HG02642 (cell line): ENCODE results near the gene ABCA1.
"Not testable (repeated sequence)": the region's sequence is repeated elsewhere in the genome, so short reads cannot be mapped to it uniquely, and the experiment has no call there.

ENCODE experiments used
- ATAC-seq: cut with Tn5 transposase; IDR thresholded peaks from one replicate; pipeline ENCODE4 v1.9.1; 2021; ENCODE audit warnings: mild to moderate bottlenecking; ENCODE audit not compliant: unreplicated experiment, poor library complexity

Gene ABCA1

DNA sequence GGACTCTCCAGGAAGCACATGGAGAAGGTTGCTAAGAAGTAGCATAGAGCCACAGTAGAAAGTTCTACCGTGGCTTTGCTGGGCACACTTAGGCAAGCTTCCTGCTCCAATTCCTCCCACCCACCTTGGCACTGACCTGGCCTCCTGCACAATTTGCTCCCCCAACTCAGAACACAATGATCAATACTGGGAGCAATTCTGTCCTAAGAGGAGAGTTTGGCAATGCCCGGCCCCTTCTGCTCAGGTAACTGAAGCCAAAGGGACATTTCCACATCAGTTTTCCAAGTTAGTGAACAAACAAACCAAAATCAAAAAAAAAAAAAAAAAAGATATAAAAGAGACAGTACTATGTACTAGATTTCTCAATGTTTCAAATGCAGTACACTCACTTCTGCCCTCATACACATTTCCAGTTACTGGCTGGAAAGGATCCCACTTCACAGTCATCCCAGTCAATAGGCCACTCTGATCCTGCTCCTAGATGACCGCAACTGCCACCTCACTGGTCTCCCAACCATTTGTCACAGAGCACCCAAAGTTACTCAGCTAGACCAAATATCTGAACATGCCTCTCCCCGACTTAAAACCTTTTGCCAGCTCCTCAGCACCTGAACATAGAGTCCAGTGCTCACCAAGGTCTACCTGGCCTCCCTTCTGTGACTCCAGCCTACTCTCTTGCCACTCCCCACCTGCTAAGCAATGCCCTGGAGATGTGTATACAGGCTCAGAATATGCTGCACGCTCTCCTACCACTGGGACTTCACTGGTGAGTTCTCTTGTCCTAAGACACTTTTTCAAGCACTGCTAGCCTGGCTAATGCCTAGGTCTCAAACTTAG lies 21.3 kb downstream of the ABCA1 start:
- ATAC-seq: no peak

DNA sequence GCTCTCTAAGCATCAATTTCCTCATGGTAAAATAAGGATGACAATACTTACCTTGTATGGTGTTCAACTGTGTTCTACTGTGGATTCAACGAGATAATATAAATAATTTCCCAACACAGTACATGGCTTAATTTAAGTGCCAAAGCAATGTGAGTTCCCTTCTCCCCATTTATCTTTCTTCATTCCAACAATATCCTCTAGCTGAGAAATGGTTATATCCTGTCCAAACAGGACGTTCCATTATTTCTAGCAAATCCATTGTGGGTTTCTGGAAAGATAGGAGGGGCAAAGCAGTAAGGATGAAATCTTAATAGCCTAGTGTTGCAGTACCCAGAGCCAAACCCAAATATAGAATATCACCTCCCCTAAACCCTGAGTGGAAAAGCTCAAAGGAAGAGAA lies 22.0 kb downstream of the ABCA1 start:
- ATAC-seq: no peak

DNA sequence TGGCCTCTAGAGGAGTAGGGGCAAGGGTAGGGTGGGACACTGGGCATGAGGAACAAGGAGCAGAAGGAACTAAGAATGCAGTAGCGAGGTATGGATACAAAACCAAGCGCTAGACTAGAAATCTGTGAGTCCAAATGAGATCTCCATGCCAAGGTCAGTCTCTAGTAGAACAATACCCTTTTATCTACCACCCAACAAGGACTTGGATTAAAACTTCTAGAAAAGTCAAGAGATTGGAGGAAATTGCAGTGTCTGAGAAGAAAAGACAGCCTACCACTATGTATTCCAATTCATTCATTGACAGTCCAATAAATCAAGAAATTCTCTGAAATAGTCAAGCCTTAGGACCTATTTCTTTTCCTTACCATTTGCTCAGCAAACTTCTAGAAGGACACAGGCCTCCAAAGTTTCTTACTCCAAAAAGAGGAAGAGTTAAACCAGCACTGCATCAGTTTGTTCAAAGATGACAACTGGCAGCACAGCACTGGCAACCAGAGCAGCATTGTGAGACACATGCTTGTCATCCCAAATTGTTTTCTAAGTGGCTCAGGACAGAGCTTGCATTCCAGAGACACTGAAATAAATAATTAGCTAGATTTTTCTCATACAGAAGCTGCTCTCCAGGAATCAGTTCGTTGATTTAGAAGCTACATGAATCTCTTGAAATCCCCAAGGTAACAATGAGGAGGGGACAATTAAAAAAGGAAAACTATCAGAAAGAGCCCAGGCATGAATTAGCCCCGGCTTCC lies 22.6 kb downstream of the ABCA1 start:
- no peak for ATAC-seq

DNA sequence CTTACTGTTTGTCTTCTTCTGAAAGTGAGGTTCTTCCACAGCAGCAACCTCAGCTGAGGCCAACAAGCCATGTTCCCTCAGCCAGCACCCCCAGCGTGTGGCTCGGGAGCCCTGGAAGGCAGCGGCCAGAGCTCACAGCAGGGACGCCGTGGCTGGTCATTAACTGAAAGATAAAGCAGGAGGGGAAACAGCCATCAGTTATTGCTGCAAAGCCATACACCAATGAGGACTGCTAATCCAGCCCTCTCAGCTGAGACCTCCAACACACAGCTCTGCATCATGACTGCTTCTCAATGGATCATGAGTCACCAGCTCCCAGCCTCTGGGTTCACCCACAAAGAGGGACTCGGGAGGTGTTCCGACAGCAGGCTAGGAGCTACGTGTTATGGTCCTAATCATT lies 24.3 kb downstream of the ABCA1 start:
- ATAC-seq: no peak

DNA sequence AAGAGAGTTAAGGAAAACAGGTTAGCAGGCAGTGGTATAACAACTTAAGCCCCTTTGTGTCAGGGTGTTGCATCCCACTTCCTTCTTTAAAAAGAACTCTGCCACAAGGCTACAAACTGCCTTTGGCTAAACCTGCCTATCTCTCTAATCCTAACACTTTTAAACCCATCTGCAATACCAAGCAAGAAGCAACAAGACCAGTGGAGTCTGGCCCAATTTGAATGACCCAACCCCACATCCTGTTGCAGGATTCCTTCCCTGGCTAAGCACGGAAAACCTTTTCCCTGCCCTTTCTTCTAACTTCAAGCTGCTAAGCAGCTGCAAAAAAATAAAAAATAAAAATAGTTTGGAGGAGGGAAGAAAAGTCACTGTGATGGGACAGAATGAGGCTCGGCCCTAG lies 27.1 kb downstream of the ABCA1 start:
- ATAC-seq: no peak

DNA sequence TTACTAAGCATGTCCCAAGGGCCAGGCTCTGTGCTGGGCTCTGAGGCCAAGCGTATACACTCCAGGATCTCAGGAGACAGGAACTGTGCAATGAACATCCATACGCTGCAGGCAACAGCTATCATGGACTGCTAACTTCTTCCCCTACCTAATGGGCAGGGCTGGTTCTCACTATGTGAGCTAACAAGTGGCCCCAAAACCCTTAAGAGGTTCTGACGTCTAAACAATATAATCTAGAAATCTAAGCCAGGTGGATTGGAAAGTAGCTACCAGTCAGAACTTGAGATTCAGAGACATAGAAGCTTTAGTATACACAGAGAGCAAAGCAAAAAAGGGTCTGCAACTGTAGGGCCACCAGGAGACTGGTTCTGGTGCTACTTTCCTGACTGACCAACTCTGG lies 27.6 kb downstream of the ABCA1 start:
- ATAC-seq: no peak

DNA sequence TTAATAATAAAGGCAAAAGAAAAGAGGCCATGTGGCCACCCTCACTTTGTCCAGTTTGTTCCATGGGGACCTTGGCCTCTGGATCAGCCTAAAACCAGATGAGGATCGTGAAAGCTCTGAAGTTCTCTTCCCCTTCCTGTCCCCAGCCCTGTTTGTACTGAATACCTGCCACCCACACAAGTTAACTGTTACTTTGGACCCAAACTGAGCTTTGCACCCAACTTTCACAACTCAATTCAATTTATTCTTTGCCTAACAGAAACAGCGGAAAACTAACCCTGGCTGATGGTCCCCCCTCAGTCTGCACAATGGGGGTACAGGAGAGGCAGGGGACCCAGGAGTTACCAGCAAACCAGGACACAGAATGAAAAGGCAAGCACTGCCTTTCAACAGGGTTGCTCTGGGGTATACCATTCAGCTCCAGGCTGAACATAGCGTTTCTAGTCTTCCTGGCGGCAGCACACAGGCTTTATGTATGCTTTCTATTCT lies 28.2 kb downstream of the ABCA1 start:
- no peak for ATAC-seq

DNA sequence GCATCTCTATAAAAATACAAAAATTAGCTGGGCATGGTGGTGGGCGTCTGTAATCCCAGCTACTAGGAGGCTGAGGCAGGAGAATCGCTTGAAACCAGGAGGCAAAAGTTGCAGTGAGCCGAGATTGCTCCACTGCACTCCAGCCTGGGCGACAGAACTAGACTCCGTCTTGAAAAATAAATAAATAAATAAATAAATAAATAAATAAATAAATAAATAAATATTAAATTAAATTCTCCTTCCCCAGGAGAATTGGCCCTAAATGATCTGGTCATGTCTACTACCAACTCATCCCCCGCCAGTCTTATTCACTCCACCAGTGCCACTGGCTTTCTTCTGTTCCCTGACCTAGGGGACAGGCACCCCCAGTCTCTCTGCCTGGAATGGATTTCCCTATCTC lies 29.6 kb downstream of the ABCA1 start:
- ATAC-seq: not testable (repeated sequence)

DNA sequence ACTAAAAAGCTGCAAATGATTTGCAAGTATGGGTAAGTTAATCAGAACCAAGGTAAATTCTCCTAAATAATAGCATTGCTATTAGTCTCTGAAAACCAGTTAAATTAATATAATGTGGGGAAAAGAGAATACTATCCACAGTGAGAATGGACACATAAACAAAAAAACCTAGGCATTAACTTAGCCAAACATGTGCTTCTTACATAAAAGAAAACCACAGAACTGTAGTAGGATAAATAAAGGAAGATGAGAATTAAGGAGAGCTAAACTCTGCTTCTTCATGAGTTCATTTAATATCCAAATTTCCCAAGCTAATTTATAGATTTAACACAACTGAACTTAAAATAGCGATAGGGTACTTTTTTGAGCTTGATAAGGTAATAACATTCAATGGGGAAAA lies 31.8 kb downstream of the ABCA1 start:
- no peak for ATAC-seq

DNA sequence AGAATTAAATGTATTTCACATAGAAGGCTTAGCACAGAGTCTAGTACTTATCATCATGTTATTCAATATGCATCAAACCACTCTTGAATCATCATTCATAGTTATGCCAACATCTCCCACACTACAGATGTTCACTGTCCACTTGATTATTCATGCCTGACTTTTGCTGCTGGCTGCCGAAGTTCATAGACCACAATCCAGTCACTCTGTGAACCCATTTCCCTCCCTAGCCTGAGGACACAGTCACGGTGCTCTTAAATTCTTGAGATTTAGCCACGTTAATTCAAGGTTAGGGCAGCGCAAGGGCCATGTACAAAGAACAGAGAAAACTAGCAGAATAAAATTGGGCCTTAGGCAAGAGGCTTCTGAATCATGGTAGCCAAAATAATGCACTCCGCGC lies 32.4 kb downstream of the ABCA1 start:
- no peak for ATAC-seq

DNA sequence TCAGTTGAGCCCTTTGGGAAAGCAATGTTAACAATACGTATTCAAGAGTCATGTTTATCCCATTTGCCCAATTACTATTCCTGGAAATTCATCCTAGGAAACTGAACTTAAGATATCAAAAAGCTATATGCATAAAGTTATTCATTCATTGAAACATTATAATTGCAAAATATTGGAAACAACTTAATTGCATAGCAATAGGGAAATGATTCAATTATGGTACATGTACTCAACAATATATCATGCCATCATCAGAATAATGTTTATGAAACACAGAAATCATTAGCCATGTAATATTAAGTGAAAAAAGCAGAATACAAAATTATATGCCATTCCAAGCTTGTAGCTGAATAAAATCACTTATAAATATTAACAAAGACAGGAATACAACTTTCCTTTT lies 35.3 kb downstream of the ABCA1 start:
- no peak for ATAC-seq

DNA sequence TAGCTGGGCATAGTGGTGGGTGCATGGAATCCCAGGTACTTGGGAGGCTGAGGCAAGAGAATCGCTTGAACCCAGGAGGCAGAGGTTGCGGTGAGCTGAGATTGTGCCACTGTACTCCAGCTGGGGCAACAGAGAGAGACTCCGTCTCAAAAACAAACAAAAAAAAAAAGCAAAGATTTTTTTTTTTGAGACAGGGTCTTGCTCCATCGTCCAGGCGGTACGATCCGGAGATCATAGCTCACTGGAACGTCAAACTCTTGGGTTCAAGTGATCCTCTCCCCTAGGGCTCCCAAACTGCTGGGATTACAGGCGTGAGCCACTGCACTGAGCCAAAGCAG lies 37.6 kb downstream of the ABCA1 start:
- ATAC-seq: no peak

DNA sequence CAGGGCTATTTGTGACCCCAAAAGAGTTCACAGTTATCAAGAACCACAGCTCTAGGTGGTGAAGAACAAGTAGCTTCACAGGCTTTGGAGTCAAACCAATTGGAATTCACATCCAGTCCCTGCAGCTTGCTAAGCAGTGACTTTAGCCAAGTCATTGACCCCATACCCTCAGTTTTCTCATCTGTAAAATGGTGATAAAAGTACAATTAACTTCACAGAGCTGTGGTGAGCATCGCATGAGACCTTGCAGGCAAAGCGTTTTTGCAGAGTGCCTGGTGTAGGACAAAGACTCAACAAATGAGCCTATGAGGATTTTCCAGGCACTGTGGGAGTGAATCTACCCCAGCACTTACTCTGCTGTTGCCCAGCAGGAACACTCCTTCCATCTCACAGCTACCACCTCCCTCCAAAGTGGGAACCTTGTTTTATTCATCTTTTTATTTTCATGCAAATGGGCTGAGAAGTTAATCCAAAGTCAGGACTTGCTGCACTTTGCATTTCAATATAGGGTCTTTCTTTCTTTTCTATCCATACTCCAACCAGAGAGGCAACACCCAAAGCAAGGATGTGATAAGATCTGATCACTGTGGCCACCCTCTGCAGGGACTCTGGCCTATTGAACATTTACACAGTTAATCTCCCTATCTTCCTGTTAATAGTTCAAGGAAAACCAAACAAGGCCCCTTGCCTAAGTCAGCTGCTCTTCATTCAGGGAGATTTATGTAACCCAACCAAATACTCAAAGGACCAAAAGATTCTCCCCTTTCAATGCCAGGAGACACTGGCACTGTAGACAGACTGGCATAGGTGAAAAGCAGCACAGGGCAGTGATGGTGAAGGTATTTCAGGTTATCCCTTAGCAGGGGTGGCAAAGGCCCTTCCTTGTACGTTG lies 41.9 kb downstream of the ABCA1 start:
- ATAC-seq: no peak

DNA sequence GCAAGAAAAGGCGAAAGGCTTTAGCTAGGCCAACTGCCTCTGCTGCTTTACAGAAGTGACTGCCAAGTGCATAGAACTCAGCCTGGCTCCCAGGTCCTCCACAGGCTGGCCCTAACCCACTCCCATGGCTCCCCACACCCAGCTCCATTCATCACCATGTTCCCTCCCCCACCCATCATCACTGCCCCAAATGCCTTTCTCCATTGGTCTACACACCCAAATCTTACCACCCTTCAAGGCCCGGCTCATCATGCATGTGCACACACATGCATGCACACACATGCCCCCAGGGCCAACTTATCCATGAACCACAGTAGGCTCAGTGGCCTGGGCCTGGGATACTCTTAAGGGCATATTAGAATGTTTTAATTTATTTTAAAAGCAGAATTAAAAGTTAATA lies 44.8 kb downstream of the ABCA1 start:
- ATAC-seq: no peak

DNA sequence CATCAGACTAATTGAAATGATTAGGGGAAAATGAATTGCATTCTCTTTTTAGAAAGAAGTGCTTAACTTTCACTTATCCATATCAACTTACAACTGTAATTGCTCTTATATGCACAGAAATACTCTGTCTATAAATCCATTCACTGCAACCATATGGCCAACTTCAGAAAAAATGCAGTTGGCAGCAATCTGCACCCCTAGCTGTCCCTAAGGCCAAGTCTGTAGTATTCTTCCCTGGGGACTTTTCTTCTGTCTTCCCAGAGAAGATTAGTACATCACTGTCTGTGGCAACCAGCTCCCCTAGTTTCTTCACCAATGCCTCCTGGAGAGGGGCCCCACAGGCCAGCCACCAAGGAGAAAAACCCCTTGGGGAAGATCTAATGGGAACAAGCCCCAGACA lies 45.4 kb downstream of the ABCA1 start:
- ATAC-seq: no peak

DNA sequence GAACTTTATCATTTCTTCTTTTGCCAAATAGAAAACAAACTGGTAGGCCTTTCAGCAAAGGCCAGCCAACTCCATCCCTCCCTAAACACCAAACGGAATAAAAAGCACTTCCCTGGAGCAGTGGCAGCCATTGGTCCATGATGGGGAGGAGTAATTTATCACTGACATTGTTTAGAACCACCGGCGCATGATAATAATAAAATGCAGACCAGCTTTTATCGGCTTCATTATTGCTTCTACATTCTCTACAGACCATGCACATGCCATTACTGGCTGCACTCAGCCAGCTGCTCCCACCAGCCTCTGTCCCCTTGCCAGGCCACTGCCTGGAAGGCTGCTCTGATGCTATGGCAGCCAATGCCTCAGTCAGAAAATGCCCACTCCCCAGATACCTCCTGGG lies 45.9 kb downstream of the ABCA1 start:
- ATAC-seq: no peak

DNA sequence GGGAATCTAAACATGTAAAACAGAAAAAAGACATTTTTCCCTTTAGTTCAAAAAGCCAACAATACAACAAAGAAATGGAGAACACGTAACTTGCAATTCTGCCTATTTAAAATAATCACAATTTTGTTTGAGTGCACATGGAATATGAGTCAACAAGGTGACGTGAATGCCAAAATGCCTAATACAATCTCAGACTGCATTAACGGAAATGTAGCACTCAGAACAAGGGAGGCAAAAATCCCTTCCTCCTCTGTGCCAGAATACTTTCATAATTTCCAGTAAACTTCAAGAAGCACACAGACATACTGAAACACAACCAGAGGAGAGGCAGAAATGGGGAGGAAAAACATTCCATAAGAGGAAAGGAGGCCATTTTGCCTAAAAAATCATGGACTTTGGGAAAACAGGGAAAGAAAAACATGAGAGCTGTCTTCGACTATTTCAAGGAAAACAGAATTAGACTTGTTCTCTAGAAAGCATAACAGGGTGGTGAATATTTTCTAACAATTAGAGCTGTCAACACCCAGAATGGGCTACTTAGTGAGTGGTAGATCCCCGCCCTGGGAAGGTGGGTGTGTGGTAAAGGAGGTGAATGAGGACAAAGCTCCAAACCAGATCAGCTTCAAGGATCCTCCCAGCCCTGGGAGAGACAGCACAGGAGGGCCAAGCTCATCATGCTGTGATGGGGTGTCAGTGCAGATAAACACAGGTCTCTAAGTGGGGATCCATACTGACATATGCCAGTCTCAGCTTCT lies 48.2 kb downstream of the ABCA1 start:
- ATAC-seq: no peak

DNA sequence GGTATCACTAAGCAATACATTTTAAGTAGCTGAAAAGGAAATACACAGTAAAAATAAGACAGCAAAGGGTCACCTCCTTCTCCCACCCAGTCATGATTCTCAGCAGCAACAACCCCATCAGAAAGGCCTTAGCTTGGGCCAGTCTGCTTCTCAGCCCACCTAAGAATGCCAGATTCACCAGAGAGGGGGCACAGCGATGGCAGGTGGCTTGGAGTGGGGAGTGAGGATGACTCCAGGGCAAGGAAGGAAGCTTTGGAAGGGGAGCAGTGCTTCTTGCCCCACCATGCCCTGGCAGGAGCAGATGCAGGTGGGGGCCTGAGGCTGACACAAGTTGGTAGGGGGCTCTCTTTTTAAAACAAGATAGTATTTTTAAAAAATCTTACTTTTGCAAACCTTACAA lies 51.4 kb downstream of the ABCA1 start:
- ATAC-seq: no peak

DNA sequence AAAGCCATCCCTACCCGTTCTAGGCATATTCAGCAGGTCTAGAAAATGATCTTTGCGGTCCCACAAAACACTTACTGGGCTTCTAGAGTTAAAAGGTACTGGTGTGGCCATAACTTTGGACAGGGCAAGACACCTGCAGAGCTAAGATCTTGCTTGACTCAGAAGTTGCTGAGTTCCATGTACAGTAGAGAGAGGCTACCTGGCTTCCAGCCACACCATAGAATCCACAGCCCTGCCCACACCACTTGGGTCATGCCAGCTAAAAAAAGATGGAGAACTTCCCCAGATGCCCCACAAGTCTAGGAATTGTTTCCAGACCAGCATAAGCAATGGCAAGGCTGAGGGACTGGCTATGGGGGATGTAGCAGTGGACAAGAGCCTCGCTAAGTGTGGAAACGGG lies 52.1 kb downstream of the ABCA1 start:
- ATAC-seq: no peak

DNA sequence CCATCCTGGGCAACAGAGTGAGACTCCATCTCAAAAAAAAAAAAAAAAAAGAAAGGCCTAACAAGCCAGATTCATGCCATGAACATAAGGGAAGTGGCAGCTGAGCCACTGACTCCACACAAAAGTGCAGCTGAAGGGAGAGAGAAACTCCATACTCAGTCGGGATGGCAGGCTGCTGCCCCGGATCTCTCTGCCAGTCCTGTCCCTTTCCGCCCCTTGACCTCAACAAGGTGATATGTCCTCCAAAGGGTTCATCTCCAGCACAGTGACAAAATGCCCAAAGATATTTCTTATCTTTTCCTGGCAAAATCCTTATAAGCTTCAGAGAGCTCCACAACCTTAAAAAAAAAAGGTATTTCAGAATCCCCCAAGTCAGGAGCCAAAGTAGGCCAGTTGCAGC lies 52.6 kb downstream of the ABCA1 start:
- no peak for ATAC-seq
